Pancreas (tissue), 10 donors: Measurements from ENCODE around the gene SHROOM1. TPM values are rescaled to one million over a fixed set of nuclear protein-coding genes. Genes with fewer than 3 reads are reported as not detected.

Experiments used
- ATAC-seq, 4 donors: fragments of 200-7000 bp; cut with Tn5 transposase; one replicate each; pipeline versions ENCODE4 v1.8.0 to v1.9.1; 2020; ENCODE audit warnings: mild to moderate bottlenecking in 4 of 4, moderate library complexity in 4 of 4
- DNase-seq, 6 donors: peaks; one replicate each; pipeline ENCODE4 v3.0.0-alpha.2; 2020
- FAIRE-seq: peaks from 2 replicates; lab custom pipeline; 2012; peaks lifted over from hg19 to GRCh38; lab: Jason Lieb, UNC
- H3K27ac ChIP-seq, 4 donors: fragments of 200-600 bp; sonication (generic); 1 replicate in 3 of 4; 2 replicates in 1 of 4; pipeline versions ENCODE4 v1.5.0 to v1.8.0; 2020
- H3K27me3 ChIP-seq, 4 donors: fragments of 200-600 bp; one replicate each; pipeline ENCODE4 v1.8.0; 2021
- H3K36me3 ChIP-seq, 3 donors: fragments of 200-600 bp; sonication (generic) in 1 of 3; one replicate each; pipeline versions ENCODE4 v1.5.0 to v1.8.0; 2020 to 2021
- H3K4me1 ChIP-seq, 3 donors: fragments of 200-600 bp; one replicate each; pipeline ENCODE4 v1.8.0; 2021
- H3K4me3 ChIP-seq, 4 donors: fragments of 200-600 bp; sonication (generic) in 2 of 4; one replicate each; pipeline versions ENCODE4 v1.5.0 to v1.8.0; 2020 to 2021
- H3K9me3 ChIP-seq, 4 donors: fragments of 200-600 bp; one replicate each; pipeline ENCODE4 v1.8.0; 2021
- CTCF ChIP-seq, 4 donors: fragments of 200-600 bp; sonication (generic) in 3 of 4; IDR thresholded peaks; one replicate each; pipeline versions ENCODE4 v1.5.0 to v1.8.0; 2021; ENCODE audit warnings: antibody characterized with exemption in 4 of 4
- WGBS, 2 donors: extraction: QIAGEN DNeasy Blood & Tissue Kit; methylation state at CpG; one replicate each; pipeline ENCODE4 v1.1.7; 2013; 5-methylcytosine and 5-hydroxymethylcytosine counted together
- intact Hi-C, 3 donors: fragments of 100-400 bp; cut with DNase I; formaldehyde crosslinking; loops; one replicate each; pipeline versions ENCODE4 v1.11.1 to v1.14.2; 2022
- polyA plus RNA-seq, 2 donors: library from polyadenylated mRNA; stranded (reverse); fragments of 200-250 nt; gene quantifications; one replicate each; pipeline ENCODE4 v1.2.3, GENCODE V29; 2013
- total RNA-seq, 6 donors: library from RNA; stranded (reverse); fragmentation: NEBNext Ultra II Directional in 4 of 6; extraction: Animal tissue kit (Norgen Biotek cat#: 25700) in 4 of 6; gene quantifications; one replicate each; pipeline versions ENCODE4 v1.2.1 to v1.2.4, GENCODE V29; 2021 to 2023
- donor health status: healthy with polysubstance abuse.
- donor health status: DM: no; HTN: no; CAD: no; lungs with moderate emphysema.
- donor health status: DM: no; HTN: no; CAD: no.
- donor health status: control.
- donor health status: control.
- donor health status: Bipolar disorder and iron deficiency.
- donor health status: DM: yes; HTN: yes; CAD: no.
- donor health status: DM: no; HTN: no; CAD: no.
- donor health status: DM: no; HTN: no; CAD: no.
- donor health status: DM: yes; HTN: yes; CAD: no.

The SHROOM1 gene
- total and polyA plus RNA-seq, 8 donors, result 10.7 to 62.0 (median 12.1) TPM

DNA sequence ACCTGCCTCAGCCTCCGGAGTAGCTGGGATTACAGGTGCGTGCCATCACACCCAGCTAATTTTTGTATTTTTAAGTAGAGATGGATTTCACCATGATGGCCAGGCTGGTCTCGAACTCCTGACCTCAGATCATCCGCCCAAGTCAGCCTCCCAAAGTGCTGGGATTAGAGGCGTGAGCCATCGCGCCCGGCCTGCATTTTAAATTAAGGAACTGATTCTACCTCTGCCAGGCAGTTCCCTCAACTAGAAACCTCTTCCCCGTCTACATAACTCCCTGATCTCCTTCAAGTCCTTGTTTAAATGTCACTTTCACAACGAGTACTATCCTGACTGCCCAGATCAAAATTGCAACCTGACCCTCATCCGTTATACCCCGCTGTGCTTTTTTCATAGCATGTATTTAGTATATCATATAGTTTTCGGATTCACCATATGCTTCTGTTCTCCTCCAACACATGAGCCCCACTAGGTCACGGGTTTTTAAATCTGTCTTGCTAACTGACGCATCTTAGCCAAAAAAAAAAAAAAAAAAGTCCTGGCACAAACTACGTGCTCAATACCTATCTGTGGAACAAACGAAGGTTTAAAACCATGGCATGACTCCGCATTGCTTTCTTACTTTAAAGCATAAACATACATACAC is 18.2 kb downstream of the SHROOM1 start:
- no peak for TF ChIP-seq CTCF (IDR thresholded peaks at IDR 0.05)
- WGBS, 2 donors, result 59 to 61% methylated on average over 18 of the region's 18 CpGs
- peak overlapping the region in 2 of 4 donors; percentile 54 to 57 for H3K4me3 ChIP-seq
- H3K27me3 ChIP-seq, result no peaks in the 10 kb centered on the region
- DNase-seq (no peak), FAIRE-seq (no peak), ATAC-seq (no peak)
- no peaks in the 10 kb centered on the region for H3K9me3 ChIP-seq
- peaks cover 8 to 18% (median 17%) of the 10 kb centered on the region in 3 donors for H3K4me1 ChIP-seq
- no peak overlapping the region for H3K27ac ChIP-seq
- H3K36me3 ChIP-seq, result no peaks in the 10 kb centered on the region
- intact Hi-C loops, result no loop called here

- TF ChIP-seq CTCF (IDR thresholded peaks at IDR 0.05), result no peak
- peaks cover 8 to 21% (median 18%) of the 10 kb centered on the region in 3 donors for H3K4me1 ChIP-seq
- WGBS, 2 donors, result 87 to 92% methylated on average over 5 of the region's 5 CpGs
- no peaks in the 10 kb centered on the region for H3K36me3 ChIP-seq
- no peak overlapping the region for H3K27ac ChIP-seq
- no peak for FAIRE-seq
- intact Hi-C loops, result no loop called here
- no peaks in the 10 kb centered on the region for H3K9me3 ChIP-seq
- no peak for DNase-seq
- ATAC-seq, result no peak
- no peaks in the 10 kb centered on the region for H3K27me3 ChIP-seq
- no peak overlapping the region for H3K4me3 ChIP-seq
These were observed 19.8 kb downstream of the SHROOM1 start for GRCh38 chr5:132810605-132811004.

- peaks cover 8 to 21% (median 18%) of the 10 kb centered on the region in 3 donors for H3K4me1 ChIP-seq
- H3K9me3 ChIP-seq, result no peaks in the 10 kb centered on the region
- FAIRE-seq (no peak), DNase-seq (no peak), ATAC-seq (no peak)
- no peak overlapping the region for H3K4me3 ChIP-seq
- no peak overlapping the region for H3K27ac ChIP-seq
- 30 to 41% methylated on average over 3 of the region's 3 CpGs for WGBS, 2 donors
- no peaks in the 10 kb centered on the region for H3K36me3 ChIP-seq
- H3K27me3 ChIP-seq, result no peaks in the 10 kb centered on the region
- intact Hi-C loops, result no loop called here
- TF ChIP-seq CTCF (IDR thresholded peaks at IDR 0.05), result no peak
These were observed 21.6 kb downstream of the SHROOM1 start for GRCh38 chr5:132808866-132809265.

DNA sequence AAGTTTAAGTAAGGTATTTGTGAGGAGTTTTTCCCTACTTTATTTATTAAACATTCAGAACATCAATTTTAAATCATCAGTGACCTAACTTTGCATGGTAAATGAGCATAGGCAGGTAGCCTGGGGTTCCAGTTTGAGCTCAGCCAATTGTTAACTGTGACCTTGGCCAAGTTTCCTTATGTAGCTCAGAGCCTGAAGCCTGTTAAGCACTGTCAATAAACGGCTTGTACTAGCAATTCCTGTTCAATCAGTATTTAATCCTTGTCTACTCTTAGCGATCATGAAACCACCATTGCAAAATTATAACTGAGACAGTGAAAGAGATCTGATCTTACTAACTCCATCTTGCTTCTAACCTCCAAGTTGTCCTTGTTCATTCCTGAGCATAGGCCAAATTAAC is 22.0 kb downstream of the SHROOM1 start:
- ATAC-seq (peak; percentile 46 to 68 (median 64)), DNase-seq (no peak)

More for the DNA sequence above, 22.0 kb downstream of the SHROOM1 start:
- H3K27me3 ChIP-seq, result no peaks in the 10 kb centered on the region
- no peaks in the 10 kb centered on the region for H3K36me3 ChIP-seq
- intact Hi-C loops, result no loop called here
- no peaks in the 10 kb centered on the region for H3K9me3 ChIP-seq
- 5 to 18% methylated on average over 2 of the region's 2 CpGs for WGBS, 2 donors
- H3K4me3 ChIP-seq, result no peak overlapping the region
- no peak for TF ChIP-seq CTCF (IDR thresholded peaks at IDR 0.05)
- no peak for FAIRE-seq
- H3K4me1 ChIP-seq, result peaks cover 8 to 21% (median 18%) of the 10 kb centered on the region in 3 donors
- no peak overlapping the region for H3K27ac ChIP-seq
